GM19025 (cell line): ENCODE data around the gene TBATA.
"Not testable (repeated sequence)": the region's sequence is repeated elsewhere in the genome, so short reads cannot be mapped to it uniquely, and the experiment has no call there.

Experiments used
- ATAC-seq: cut with Tn5 transposase; IDR thresholded peaks from one replicate; pipeline ENCODE4 v1.9.1; 2021; ENCODE audit warnings: mild to moderate bottlenecking, low read depth, moderate library complexity; ENCODE audit not compliant: unreplicated experiment

The TBATA gene

DNA sequence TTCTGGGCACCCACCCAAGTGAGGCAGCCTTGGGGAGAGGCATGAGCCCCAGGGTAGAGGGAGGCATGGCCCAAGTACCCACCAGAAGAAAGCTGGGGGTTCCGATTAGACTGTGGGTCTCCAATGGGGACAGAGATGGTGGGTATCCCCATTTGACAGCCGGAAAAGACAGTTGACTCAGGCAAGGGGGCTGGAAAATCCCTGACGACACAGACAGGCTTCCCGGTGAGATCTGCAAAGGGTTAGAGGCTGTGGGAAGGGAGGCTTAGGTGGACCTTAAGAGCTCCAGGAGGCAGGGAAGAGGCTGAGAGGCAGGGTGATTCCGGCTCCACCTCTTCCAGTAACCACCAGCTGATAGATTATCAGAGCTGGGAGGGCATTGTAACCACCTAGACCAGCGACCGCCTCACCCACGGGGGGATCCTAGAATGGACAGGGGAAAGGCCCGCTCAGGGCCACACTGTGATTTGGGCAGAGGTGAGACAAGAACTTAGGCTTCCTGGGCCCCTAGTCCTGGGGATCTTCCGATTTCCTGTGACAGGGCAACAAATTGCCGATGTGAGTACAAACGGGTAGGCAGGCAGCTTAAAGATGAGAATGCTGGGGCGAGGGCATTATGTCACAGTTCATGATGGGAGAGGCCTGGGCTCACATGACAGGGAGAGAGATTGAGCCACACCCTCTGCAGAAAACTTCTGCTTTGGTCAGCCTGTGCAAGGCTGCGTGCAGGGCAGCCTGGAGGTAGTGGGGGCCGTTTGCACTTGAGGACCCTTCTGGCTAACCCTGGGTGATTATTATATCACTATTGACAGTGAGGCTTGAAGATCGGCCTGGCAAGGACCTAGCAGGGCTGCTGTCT is 5.4 kb downstream of the TBATA start:
- ATAC-seq = no peak

DNA sequence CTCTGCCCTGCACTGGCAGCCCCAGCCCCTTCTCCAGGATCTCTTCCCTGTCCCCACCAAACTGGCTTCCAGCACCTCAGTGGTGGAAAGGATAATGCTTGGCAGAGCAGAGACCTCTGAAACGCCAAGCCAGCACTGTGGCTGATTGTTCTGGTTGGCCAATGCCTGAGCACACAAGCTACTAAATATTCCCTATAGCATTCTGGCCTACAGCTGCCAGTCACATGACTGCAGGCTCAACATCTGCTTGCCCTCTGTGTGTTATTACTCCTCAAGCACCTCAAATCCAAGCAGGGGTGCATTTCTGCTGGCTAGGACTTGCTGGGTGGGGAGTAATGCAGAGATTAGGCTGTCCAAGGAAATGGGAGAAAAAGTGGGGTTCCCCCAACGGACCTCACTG is 6.1 kb downstream of the TBATA start:
- ATAC-seq = no peak

DNA sequence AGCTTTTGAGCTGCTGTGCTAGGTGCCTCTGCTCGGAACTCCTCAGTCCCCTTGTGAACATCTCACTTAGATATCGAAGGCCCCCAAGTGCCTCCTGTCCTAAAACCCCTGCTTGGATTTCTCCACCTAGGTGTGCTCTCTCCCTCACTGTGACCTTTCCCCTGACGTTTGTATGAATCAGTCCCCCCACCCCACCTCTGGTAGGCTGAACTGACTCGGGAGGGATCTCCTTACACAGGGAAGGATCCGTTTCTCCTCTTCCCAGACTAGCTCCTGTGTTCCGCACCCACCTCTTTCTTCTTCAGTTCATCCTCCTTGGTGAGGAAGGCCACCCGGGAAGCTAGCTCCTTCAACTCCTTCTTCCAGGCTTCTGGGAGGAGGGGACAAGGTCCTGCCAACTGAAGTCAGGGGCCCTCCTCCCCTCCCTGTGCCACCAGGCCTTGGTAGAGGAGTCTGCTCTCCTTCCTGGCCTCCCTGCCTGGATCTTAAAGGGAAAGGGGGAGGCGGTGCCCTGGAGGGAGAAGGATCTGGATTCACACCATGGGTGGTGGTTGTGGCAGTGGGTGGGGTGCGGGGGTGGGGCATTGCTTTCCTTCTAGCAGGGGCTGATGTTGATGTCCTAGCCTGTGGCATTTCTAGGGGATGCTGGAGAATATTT is 6.8 kb downstream of the TBATA start:
- ATAC-seq = no peak

DNA sequence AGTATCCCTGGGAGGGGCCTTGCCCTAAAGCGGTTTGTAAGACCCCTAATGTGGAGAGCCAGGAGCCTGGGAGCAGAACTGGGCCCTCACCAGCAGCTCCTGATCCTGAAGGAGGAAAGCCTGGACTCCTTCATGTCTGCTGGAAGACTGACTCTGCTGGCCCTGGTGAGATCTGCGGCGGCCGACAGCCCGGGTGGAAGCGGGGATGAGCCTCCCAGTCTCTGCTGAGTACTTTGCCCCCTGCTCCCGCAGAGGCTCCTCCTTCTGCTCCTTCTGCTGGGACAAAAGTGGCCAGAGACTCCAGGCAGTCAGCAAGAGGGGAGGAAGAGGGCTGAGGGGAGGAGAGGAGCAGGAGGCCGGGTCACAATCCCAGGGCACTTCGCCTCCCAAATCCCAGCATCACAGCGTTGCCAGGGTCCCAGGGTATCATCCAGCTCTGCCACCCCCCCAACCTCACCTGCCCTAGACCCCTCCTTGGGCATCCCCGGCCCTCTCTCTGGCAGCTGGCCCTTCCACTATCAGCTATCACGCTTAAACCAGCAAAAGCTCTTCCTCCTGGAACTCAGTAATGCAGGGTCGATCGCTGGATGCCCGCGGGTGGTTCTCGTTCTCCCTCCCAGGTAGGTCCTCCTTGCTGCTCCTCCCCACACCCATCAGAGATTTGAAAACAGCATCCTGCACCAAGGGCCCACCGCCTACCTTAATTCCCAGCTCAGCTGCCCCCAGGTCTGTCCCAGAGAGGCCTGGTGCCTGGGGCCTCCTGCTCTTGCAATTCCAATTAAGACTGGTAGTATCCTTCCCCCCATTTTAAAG is 7.9 kb downstream of the TBATA start:
- no peak for ATAC-seq

DNA sequence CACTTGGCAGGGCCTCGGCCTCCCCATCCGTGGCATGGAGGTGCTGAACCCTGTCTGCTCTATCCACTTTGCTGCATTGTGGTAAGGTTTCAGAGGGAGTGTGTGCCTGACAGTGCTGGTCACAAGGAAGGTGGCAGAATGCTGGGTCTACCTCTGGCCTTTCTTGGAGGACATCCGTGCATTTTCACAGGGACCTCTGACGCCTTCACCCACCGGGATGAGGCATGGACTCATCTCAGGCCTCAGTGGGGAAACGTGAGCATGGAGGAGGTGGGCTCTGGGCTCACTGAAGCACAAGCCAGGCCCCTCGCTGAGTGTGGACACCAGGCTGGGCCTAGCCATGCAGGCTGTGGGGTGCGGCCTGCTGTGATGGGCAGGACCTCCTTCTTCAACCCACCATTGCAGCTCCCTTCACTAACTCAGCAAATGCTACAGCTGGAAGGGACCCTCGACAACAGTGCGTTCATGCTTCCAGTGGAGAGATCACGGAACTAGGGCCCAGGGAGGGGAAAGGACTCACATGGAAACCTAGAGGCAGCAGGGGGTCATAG is 8.6 kb downstream of the TBATA start:
- no peak for ATAC-seq

DNA sequence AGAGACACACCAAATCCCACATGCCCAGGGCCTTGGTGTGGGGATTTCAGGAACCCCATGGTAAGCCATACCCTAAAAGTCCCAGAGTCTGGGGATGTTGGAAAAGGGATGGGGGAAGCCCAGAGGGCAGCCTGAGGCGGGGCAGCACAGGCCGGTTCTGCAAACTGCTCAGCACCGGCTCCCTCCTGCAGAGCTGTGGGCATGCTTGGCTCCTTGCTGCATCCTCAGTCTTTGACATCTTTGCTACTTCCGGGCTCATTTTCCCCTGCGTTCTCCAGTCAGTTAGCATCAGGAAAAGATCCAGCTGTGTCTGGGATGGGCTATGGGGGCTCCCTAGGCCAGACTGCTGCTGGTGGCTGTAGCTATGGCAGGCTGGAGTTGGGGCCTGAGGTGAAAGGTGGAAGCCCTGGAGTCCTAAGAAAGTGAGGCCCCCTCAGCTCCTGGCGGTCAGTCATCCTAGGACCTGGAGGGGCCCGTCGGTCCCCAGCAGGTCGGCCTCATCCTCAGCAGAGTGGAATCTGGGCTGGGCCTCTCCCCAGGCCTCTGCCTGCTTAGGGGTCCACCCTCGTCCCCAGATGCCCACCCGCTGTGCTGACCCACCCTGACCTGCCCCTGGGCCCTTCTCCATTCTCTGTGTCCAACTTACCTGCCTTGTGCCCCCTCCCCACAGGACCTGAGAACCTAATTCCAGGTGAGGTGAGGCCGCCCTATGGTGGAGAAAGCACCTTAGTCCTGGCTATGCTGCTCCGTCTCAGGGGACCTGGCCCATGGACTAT is 9.3 kb downstream of the TBATA start:
- ATAC-seq = no peak

DNA sequence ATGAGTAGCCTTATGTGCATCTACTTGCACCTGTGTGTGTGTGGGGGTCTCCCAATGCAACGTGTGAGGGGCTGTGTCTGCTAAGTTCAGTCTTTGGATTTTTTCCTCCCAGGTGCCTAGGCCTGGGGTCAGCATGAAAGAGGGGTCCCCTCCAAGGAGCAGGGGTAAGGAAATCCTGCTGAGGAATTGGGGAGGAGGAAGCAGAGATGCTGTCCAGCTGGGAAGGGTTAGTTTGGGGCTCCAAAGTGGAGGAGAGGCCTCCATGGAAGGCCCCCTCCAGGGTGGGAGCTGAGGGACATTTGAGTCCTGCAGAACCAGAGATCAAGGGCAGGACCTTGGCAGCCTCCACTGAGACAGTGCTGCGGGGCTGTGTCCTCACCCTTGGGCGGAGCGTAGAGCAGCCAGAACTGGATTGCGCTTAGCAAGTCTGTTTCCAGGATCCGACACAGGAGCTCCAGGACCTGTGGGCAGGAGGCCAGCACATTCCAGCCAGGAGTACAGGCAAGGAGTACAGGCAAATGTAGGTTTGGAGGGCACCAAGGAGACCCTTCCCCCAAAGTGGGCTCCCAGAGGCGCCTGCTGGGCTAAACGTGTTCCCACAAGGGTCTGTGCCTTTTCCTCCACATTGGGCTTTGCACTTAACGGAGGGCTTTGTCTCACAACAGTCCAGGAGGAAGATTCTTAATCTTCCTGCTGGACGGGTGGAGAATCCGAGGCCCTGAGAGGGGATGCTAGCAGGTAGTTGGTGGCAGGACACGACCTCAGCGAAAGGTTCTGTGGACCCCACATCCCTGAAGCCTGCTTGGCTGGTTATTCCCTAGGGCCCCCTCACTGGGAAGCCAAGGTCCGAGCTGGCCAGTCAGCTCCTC is 10.1 kb downstream of the TBATA start:
- ATAC-seq = no peak

DNA sequence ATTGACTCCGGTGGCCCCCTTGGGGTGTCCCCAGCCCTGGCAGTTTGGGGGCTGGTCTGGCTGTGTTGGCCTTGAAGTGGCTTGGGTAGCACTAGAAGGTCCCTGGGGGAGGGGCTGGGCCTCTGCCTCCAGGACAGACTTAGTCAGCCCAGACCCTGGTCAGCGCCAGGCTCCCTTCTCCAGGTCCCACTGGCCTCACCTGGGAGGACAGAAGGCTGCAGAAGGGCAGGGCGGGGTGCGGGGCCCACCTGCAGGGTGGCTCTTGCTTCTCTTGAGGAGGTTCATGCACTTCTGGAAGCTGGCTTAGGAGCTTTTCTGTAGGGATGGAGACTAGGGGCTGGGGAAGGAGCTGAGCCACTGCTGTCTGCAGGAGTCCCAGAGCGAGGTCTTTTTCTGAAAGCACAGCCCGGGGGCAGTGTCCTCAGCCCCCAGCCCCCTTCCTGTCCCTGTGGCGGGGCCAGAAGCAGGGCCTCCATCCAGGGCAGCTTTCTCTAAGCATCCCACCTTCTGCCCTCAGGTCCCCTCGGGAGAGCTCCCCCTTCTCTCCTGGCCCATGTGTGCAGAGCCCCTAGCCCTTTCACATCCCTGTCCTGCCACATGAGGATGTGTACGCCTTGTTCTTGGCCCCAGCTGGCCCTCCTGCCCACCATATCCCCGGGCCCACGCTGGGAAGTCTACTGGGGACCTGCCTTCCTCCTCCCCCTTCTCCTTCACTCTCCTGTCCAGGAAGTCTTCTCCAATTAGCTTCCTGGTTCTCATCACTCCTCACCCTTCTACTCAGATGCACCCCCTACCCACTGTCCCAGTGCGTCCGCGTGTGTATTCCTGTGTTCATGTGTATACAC is 11.0 kb downstream of the TBATA start:
- ATAC-seq = no peak

DNA sequence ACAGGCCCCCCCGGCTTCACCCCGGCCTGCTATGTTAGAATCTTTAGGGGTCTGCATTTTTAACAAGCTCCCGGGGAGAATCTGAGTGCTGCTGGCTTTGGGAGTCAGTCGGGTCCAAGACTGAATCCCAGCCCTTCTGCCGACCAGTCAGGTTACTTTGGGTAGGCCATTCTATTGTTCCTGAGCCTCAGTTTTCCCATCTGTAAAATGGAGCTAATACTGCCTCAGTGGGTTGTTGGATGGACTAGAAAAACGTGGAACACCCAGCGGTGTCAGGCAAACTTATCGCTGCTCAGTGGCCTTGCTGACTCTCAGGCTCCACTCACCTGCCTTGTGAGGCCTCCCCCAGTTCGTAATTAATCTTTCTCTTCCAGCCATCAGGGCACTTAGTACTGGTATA is 11.7 kb downstream of the TBATA start:
- ATAC-seq = no peak

DNA sequence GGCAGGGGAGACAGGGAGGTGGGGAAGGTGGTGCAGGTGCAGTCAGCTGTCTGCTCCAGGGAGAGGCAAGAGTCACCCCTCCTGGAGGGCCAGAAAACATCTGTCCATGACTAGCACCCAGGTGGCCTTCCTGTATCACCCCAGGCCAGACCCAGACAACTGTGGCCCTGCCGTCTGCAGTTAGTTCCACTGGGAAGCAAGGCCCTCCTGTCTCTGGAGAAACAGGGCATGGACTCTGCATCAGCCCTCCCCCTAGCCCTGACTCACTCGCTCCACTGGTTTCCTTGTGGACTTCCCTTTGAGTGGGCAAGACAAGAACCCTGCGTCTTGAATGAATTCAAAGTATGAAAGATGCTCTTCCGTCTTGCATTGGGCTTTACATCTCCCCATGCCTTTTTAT is 12.6 kb downstream of the TBATA start:
- no peak for ATAC-seq

DNA sequence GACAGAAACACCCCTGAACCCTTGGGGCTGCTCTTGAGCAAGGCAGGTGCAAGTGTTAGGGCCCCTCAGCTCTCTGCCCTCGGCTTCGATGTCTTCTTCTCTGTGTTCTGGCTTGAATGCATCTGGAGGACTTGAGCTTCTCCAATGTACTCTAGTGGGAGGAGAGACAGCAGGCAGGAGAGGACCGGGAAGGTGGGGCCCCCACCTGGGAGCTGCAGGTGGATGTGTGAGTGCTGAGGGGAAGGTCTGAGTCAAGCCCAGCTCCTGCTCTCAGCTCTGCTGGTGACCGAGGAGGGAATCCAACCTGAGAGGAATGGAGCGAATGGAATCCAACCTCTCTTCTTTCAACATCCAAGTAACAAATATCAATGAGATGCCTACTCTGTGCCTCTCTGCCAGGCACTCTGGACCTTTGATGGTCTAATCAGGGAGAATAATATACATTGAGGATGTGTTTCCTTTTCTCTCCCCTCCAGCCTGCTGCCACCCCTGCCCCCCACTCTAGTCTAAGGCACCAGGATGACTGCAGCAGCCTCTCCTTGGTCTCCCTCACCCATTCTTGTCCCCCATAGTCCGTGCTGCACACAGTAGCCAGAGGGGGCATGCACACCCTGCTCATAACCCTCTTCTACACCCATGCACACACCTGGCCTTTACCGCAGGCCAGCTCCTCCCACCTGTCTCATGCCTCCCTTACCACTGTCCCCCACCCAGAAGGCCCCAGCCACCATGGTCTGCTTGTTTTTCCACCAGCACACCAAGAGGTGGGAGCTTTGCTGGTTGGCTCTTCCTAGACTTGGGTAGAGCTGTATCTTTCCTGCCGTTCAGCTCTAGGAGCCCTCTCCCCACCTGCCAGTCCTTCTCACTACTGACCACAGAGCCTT is 13.6 kb downstream of the TBATA start:
- ATAC-seq = no peak

DNA sequence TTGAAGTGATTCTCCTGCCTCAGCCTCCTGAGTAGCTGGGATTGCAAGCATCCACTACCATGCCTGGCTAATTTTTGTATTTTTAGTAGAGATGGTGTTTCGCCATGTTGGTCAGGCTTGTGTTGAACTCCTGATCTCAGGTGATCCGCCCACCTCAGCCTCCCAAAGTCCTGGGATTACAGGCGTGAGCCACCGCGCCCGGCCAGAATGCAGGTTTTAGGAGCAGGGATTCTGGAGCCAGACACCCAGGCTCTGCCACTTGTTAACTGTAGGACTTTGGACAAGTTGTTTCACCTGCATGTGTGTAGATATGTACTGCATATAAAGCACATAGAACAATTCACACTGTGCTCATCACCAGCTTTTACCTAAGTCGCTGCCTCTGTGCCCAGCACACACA is 14.7 kb downstream of the TBATA start:
- ATAC-seq = not testable (repeated sequence)

DNA sequence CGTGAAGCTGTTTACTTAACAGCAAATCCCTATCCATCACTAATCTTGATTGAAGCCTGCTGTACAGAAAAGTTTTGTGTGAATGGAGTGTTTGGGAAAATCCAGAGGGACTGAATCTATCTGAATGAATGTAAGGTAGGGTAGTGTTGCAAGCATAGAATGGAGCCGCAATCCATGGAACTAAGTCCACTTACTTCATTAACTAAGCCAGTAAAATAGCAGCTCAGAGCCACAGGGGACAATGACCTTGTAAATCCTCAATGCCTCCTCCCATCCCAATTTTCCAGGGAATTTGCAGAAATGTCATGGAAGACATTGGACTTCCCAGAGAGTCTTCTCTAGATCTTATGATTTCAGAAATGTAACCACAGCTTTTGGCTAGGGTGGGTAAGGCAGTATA is 15.2 kb downstream of the TBATA start:
- no peak for ATAC-seq

DNA sequence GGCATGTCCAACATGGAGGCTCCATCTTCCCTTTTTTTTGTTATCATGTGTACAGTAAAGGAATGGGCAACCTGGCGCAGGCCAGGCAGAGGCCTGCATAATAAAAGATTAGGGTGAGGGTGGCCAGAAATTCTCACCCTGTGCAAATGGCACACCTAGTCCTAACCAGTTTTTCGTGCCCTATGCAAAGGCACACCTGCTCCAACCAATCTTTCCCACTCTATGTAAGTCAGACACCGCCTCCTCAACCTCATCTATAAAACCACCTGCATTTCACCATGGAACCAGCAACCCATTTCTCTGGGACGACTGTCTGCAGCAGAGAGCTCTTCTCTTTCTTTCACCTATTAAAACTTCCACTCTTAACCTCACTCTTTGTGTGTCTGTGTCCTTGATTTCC is 16.1 kb downstream of the TBATA start:
- ATAC-seq = no peak

DNA sequence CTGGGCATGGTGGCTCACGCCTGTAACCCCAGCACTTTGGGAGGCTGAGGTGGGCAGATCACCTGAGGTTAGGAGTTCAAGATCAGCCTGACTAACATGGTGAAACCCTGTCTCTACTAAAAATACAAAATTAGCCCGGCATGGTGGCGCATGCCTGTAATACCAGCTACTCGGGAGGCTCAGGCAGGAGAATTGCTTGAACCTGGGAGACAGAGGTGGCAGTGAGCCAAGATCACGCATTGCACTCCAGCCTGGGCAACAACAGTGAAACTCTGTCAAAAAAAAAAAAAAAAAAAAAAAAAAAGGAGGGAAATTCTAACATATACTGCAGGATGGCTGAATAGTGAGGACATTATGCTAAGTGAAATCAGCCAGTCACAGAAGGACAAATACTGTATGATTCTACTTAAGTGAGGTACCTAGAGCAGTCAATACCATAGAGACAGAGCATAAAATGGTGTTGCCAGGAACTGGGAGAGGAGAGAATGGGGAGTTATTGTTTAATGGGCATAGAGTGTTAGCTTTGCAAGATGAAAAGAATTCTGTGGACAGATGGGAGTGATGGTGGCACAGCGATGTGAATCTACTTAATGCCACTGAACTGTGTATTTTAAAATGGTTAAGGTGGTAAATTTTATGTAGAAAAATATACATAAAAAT is 17.0 kb downstream of the TBATA start:
- ATAC-seq = not testable (repeated sequence)

DNA sequence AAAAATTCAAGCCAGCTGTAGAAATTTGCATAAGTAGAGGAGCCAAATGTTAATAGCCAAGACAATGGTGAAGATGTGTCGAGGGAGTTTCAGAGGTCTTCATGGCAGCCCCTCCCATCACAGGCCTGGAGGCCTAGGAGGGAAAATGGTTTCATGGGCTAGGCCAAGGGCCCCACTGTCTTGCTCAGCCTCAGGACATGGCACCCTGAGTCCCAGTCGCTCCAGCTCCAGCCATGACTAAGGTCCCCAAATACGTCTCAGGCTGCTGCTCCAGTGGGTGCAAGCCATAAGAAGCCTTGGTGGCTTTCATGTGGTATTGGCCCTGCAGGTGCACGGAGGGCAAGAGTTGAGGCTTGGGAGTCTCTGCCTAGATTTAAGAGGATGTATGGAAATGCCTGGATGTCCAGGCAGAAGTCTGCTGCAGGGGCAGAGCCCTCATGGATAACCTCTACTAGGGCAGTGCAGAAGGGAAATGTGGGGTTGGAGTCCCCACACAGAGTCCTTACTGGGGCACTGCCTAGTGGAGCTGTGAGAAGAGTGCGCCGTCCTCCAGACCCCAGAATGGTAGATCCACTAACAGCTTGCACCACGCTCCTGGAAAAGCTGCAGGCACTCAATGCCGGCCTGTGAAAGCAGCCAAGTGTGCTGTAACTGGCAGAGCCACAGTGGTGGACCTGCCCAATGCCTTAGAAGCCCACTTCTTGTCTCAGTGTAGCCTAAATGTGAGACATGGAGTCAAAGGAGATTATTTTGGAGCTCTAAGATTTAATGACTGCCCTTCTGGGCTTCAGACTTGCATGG is 19.2 kb downstream of the TBATA start:
- no peak for ATAC-seq
